ENCODE results near the gene SLC35A5. TPM values are rescaled to one million over a fixed set of nuclear protein-coding genes. Genes with fewer than 3 reads are reported as not detected.

Gene SLC35A5
- total RNA-seq, 4 donors from 2014 or later: 8.1 to 22.8 (median 17.8) TPM

DNA sequence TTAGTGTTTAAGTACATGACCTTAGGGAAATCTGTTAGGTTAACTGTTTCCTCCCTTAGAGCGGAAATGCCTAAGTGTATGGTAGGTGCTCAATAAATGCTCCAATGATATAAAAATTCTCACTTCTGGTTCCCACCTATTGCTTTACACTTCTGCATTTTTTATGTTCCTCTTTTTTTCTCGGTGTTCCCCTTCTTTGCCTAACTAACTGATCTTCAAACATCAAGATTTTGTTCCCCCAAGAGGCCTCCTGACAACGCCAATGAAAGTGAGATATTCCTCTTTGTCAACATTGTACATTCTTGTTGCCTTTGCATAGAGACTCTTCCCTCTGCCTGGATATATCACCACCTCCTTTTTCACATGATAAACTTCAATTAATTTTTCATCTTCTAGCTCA lies 17.4 kb downstream of the SLC35A5 start:
- WGBS, 2 donors: 64 to 75% methylated on average over 3 of the region's 3 CpGs
- TF ChIP-seq, protein P1, sequence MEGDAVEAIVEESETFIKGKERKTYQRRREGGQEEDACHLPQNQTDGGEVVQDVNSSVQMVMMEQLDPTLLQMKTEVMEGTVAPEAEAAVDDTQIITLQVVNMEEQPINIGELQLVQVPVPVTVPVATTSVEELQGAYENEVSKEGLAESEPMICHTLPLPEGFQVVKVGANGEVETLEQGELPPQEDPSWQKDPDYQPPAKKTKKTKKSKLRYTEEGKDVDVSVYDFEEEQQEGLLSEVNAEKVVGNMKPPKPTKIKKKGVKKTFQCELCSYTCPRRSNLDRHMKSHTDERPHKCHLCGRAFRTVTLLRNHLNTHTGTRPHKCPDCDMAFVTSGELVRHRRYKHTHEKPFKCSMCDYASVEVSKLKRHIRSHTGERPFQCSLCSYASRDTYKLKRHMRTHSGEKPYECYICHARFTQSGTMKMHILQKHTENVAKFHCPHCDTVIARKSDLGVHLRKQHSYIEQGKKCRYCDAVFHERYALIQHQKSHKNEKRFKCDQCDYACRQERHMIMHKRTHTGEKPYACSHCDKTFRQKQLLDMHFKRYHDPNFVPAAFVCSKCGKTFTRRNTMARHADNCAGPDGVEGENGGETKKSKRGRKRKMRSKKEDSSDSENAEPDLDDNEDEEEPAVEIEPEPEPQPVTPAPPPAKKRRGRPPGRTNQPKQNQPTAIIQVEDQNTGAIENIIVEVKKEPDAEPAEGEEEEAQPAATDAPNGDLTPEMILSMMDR (IDR thresholded peaks at IDR 0.05): no peak
- no peak for TF ChIP-seq POLR2A (IDR thresholded peaks at IDR 0.05)
- intact Hi-C loops (cut with DNase I): no loop called here
- DNase-seq: no peak
- Histone ChIP-seq H3K36me3 (peaks cover 0 to 84% (median 6%) of the 10 kb centered on the region in 3 donors), H3K4me3 (no peak overlapping the region), H3K27me3 (no peaks in the 10 kb centered on the region), H3K4me1 (peaks cover 0 to 7% (median 0%) of the 10 kb centered on the region in 3 donors), H3K27ac (no peak overlapping the region), H3K9me3 (no peaks in the 10 kb centered on the region)

DNA sequence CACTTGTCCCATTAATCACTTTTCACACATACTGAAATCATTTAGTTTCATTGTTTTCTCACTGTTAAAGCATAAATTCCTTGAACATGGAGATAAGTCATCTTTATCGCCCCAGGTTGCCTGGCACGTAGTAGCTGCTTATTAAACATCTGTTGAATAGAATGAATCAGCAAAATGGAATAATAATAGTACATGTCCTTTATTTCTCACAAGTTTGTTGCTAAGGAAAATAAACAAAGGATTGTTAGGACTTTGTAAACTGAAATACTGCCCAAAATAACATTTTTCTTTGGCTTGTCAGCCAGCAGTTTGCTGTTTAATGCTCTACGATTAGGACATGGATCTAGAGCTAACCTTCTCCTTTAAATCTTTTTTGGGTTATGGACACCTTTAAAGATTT lies 17.9 kb downstream of the SLC35A5 start:
- intact Hi-C loops (cut with DNase I): loop anchor here (10.0 kb wide), 1 partner anchor 245 kb away; no protein-coding TSS in a partner anchor
- no peak overlapping the region for H3K27ac ChIP-seq
- H3K36me3 ChIP-seq: peaks cover 0 to 84% (median 9%) of the 10 kb centered on the region in 3 donors
- no peaks in the 10 kb centered on the region for H3K9me3 ChIP-seq
- DNase-seq: no peak
- peaks cover 0 to 7% (median 0%) of the 10 kb centered on the region in 3 donors for H3K4me1 ChIP-seq
- H3K4me3 ChIP-seq: no peak overlapping the region
- 38 to 43% methylated on average over 3 of the region's 3 CpGs for WGBS, 2 donors
- H3K27me3 ChIP-seq: no peaks in the 10 kb centered on the region
- TF ChIP-seq POLR2A (IDR thresholded peaks at IDR 0.05): no peak

DNA sequence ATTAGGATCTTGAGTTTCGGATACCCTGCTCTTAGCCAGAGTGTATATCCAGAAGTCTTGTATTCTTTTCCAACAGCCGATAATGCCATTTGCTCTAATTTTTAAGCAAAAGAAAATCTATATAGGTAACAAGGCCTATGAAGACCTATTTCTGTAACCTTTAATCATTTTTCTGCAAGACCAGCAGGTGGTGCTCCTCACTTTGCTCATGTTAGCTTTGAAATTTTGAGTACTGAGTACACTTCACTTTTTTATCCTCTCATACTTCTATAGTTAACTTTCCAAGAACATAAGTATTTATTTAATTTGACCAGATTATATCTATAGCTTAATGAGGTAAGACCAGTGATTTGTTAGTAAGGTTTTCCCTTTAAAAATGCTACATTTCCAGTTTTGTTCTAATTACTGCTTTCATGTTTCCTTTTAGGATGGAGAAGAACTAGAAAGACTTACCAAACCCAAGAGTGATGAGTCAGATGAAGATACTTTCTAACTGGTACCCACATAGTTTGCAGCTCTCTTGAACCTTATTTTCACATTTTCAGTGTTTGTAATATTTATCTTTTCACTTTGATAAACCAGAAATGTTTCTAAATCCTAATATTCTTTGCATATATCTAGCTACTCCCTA lies 20.5 kb downstream of the SLC35A5 start:
- Histone ChIP-seq H3K36me3 (peaks cover 0 to 87% (median 17%) of the 10 kb centered on the region in 3 donors), H3K9me3 (no peaks in the 10 kb centered on the region), H3K4me3 (no peak overlapping the region), H3K27ac (no peak overlapping the region), H3K27me3 (no peaks in the 10 kb centered on the region), H3K4me1 (peaks cover 0 to 7% (median 0%) of the 10 kb centered on the region in 3 donors)
- intact Hi-C loops (cut with DNase I): loop anchor here (10.0 kb wide), 1 partner anchor 242 kb away; no protein-coding TSS in a partner anchor
- TF ChIP-seq, protein P1 (IDR thresholded peaks at IDR 0.05): peak in 4 of 6 experiments; percentile 45 to 68 (median 52)
- TF ChIP-seq POLR2A (IDR thresholded peaks at IDR 0.05): no peak
- DNase-seq: no peak
- 56 to 57% methylated on average over 2 of the region's 2 CpGs for WGBS, 2 donors

DNA sequence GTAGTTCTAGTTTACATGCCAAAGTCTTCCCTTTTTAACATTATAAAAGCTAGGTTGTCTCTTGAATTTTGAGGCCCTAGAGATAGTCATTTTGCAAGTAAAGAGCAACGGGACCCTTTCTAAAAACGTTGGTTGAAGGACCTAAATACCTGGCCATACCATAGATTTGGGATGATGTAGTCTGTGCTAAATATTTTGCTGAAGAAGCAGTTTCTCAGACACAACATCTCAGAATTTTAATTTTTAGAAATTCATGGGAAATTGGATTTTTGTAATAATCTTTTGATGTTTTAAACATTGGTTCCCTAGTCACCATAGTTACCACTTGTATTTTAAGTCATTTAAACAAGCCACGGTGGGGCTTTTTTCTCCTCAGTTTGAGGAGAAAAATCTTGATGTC lies 21.3 kb downstream of the SLC35A5 start:
- intact Hi-C loops (cut with DNase I): loop anchor here (10.0 kb wide), 1 partner anchor 242 kb away; no protein-coding TSS in a partner anchor
- TF ChIP-seq, protein P1 (IDR thresholded peaks at IDR 0.05): no peak
- no peak for TF ChIP-seq POLR2A (IDR thresholded peaks at IDR 0.05)
- Histone ChIP-seq H3K27me3 (no peaks in the 10 kb centered on the region), H3K9me3 (no peaks in the 10 kb centered on the region), H3K4me1 (peaks cover 0 to 7% (median 0%) of the 10 kb centered on the region in 3 donors), H3K36me3 (peaks cover 0 to 79% (median 17%) of the 10 kb centered on the region in 3 donors), H3K27ac (no peak overlapping the region), H3K4me3 (no peak overlapping the region)
- DNase-seq: no peak
- WGBS, 2 donors: 69 to 70% methylated on average over 3 of the region's 3 CpGs

DNA sequence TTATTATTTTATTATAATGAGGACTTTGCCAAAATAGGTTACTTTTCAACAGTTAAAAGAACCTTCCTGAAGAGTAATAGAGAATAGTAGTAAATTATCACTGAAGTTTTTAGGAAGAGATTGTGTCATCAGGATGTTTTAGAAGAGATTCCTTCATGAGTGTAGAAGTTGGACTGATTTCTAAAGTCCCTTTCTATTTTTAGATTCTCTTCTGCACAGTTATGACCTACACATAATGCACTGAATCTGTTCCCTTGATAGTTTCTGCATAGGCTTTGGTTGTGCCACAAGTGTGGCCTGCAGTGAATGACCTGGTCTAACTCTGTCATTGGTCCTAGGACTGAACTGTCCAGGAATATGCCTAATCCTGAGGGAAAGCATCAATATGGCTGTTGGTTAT lies 23.9 kb downstream of the SLC35A5 start:
- H3K27me3 ChIP-seq: no peaks in the 10 kb centered on the region
- peaks cover 0 to 59% (median 17%) of the 10 kb centered on the region in 3 donors for H3K36me3 ChIP-seq
- intact Hi-C loops (cut with DNase I): loop anchor here (10.0 kb wide), 1 partner anchor 239 kb away; no protein-coding TSS in a partner anchor
- H3K4me3 ChIP-seq: no peak overlapping the region
- H3K9me3 ChIP-seq: no peaks in the 10 kb centered on the region
- no peak for DNase-seq
- TF ChIP-seq, protein P1 (IDR thresholded peaks at IDR 0.05): no peak
- TF ChIP-seq POLR2A (IDR thresholded peaks at IDR 0.05): no peak
- no peaks in the 10 kb centered on the region for H3K4me1 ChIP-seq
- H3K27ac ChIP-seq: no peak overlapping the region
